Keratinocyte (primary cell): ENCODE results near the gene PRRT3.

ENCODE experiments used
- CTCF ChIP-seq, 3 experiments: IDR thresholded peaks in 1 of 3; conservative IDR thresholded peaks in 1 of 3; optimal IDR thresholded peaks in 1 of 3; 2 replicates in 2 of 3; 3 replicates in 1 of 3; pipeline versions ENCODE3 to v1.5.1; 2011; ENCODE audit warnings: low read length in 3 of 3, mild to moderate bottlenecking in 3 of 3, moderate library complexity in 2 of 3, control low read depth in 1 of 3, inconsistent platforms in 1 of 3; ENCODE audit not compliant: insufficient read depth in 2 of 3; ENCODE audit errors: extremely low read depth in 1 of 3
- EZH2 ChIP-seq: IDR thresholded peaks from one replicate; pipeline ENCODE4 v1.6.1; 2012; ENCODE audit warnings: inconsistent platforms, mild to moderate bottlenecking, low read length, moderate library complexity

DNA sequence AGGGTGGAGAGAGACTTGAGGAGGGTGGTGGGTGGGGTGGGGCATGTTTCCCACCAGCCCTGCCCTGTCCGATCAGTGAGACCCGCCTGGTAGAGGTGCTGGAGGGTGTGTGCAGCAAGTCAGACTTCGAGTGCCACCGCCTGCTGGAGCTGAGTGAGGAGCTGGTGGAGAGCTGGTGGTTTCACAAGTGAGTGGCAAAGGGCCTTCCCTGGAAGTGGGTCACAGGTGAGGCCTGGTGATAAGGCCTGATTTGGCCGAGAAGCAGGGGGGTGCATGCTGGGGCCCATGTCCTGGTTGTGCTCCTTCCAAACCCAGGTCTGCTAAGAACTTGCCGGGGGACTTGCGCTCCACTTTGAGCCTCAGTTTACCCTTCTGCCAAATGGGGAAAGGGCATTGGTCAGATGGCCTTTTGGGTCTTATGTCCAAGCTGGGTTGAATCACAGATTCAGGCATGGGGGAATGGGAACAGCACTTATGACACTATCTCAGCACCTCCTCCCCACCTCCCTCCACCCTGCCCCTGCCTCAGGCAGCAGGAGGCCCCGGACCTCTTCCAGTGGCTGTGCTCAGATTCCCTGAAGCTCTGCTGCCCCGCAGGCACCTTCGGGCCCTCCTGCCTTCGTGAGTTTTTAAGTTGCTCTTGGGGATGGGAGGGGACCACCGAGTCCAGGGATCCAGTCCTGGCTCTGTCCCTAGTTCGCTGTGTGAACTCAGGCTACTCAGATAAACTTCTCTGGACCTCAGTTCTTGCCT lies 14.5 kb downstream of the PRRT3 start:
- TF ChIP-seq CTCF (optimal IDR thresholded peaks at IDR 0.05 in 1 of 3, IDR thresholded peaks at IDR 0.05 in 1 of 3, conservative IDR thresholded peaks at IDR 0.05 in 1 of 3; ENCODE audit: extremely low read depth in 1 of 3, insufficient read depth in 2 of 3, low read length in 3 of 3) = no peak
- no peak for TF ChIP-seq EZH2
